ENCODE results near the gene FXYD4. TPM values are rescaled to one million over a fixed set of nuclear protein-coding genes. Genes with fewer than 3 reads are reported as not detected.

FXYD4 gene
- total and polyA plus RNA-seq, 2 experiments from 2014 or later = not detected

- TF ChIP-seq REST (IDR thresholded peaks at IDR 0.05; ENCODE audit: unreplicated experiment) (no peak), EZH2phosphoT487 (IDR thresholded peaks at IDR 0.05; ENCODE audit: unreplicated experiment) (no peak), CREB1 (CRISPR knock-in tag; IDR thresholded peaks at IDR 0.05; ENCODE audit: low read depth) (no peak), POLR2AphosphoS5 (IDR thresholded peaks at IDR 0.05; ENCODE audit: low read depth) (no peak), CTCF (conservative IDR thresholded peaks at IDR 0.05; ENCODE audit: low read depth in 2 of 2) (no peak)
Measured at GRCh38 chr10:43341450-43341849, 30.0 kb upstream of the FXYD4 start (continued).

GRCh38 chr10:43342279-43343125 lies 28.9 kb upstream of the FXYD4 start:
- no peak for DNase-seq (ENCODE audit: low spot score)
- Histone ChIP-seq H3K9me2 (ENCODE audit: insufficient read depth) (no peaks in the 10 kb centered on the region), H2AFZ (peak overlapping the region; percentile 63; the same call in 1 of the 2 replicates), H3K4me1 (ENCODE audit: insufficient read depth) (peaks cover 10% of the 10 kb centered on the region; the same call in 1 of the 2 replicates), H4K20me1 (replicated peaks; ENCODE audit: insufficient read depth) (no peaks in the 10 kb centered on the region), H3K27ac (ENCODE audit: low read depth) (no peak overlapping the region), H3K4me3 (no peak overlapping the region), H3K79me2 (replicated peaks; ENCODE audit: insufficient read depth) (no peaks in the 10 kb centered on the region), H3K4me2 (no peak overlapping the region), H3F3A (replicated peaks; ENCODE audit: low read depth) (no peaks in the 10 kb centered on the region), H3K36me3 (ENCODE audit: insufficient read depth) (no peaks in the 10 kb centered on the region), H3K27me3 (ENCODE audit: insufficient read depth) (no peaks in the 10 kb centered on the region)
- Mint-ChIP-seq H3K36me3 (ENCODE audit: low read depth) (no peaks in the 10 kb centered on the region), H3K4me1 (peaks cover 4% of the 10 kb centered on the region), H3K27me3 (ENCODE audit: insufficient read depth, low read depth, poor library complexity) (peaks cover 15% of the 10 kb centered on the region), H3K9me3 (no peaks in the 10 kb centered on the region), H3K4me3 (no peak overlapping the region), H3K27ac (no peak overlapping the region)
- peak; percentile 19; the same call in 2 of the 3 replicates for ATAC-seq
- TF ChIP-seq ZNF462 (CRISPR knock-in tag; IDR thresholded peaks at IDR 0.05) (no peak), STAT1 (IDR thresholded peaks at IDR 0.05; ENCODE audit: unreplicated experiment) (no peak), CTCF (conservative IDR thresholded peaks at IDR 0.05; ENCODE audit: low read depth in 2 of 2) (0 out of 4 replicates have a peak, but pooled peaks of 1 of the 2 experiments have one; percentile 10)
